D721Med (cell line): ENCODE results near the gene MYOZ3.

Source experiments
- DNase-seq: peaks from one replicate; pipeline ENCODE4 v3.0.0; 2011; ENCODE audit warnings: low spot score; ENCODE audit not compliant: insufficient read length
- FAIRE-seq: peaks from 2 replicates; lab custom pipeline; 2011; peaks lifted over from hg19 to GRCh38; lab: Jason Lieb, UNC
- CTCF ChIP-seq: IDR thresholded peaks from 2 replicates; pipeline ENCODE4 v1.5.1; 2012; ENCODE audit warnings: mild to moderate bottlenecking, control low read depth; ENCODE audit not compliant: insufficient read depth; ENCODE audit errors: missing control alignments

The MYOZ3 gene

GRCh38 chr5:150706776-150707390 is 45.8 kb downstream of the MYOZ3 start:
- FAIRE-seq (no peak), DNase-seq (no peak)
- TF ChIP-seq CTCF, result no peak

GRCh38 chr5:150710165-150710564 is 49.1 kb downstream of the MYOZ3 start:
- DNase-seq, result no peak
- no peak for FAIRE-seq
- peak; percentile 19 for TF ChIP-seq CTCF

GRCh38 chr5:150723845-150724244 is 62.8 kb downstream of the MYOZ3 start:
- DNase-seq (no peak), FAIRE-seq (no peak)
- no peak for TF ChIP-seq CTCF
